Hepatocyte (in vitro differentiated cells): ENCODE data around the gene OR4D9. TPM values are rescaled to one million over a fixed set of nuclear protein-coding genes. Genes with fewer than 3 reads are reported as not detected.
A peak's percentile ranks its signal among the peaks of the same experiment; 100 is the strongest.
"Not testable (repeated sequence)": the region's sequence is repeated elsewhere in the genome, so short reads cannot be mapped to it uniquely, and the experiment has no call there.

Experiments used
- DNase-seq: peaks from one replicate; pipeline ENCODE4 v3.0.0-alpha.2; 2016; ENCODE audit warnings: low spot score
- H2AFZ ChIP-seq: fragments of 200-600 bp; sonication (generic); 2 replicates; pipeline ENCODE4 v1.6.0; 2016; ENCODE audit warnings: antibody characterized with exemption, mild to moderate bottlenecking
- H3K27ac ChIP-seq: fragments of 200-600 bp; sonication (generic); 2 replicates; pipeline ENCODE4 v1.5.1; 2016; ENCODE audit warnings: mild to moderate bottlenecking
- H3K27me3 ChIP-seq: fragments of 200-600 bp; sonication (generic); 2 replicates; pipeline ENCODE4 v1.6.1; 2016
- H3K36me3 ChIP-seq: fragments of 200-600 bp; sonication (generic); replicated peaks from 2 replicates; pipeline ENCODE4 v1.5.1; 2016; ENCODE audit warnings: low read depth; ENCODE audit not compliant: insufficient read depth
- H3K4me1 ChIP-seq: fragments of 200-600 bp; sonication (generic); 2 replicates; pipeline ENCODE4 v1.5.1; 2016; ENCODE audit warnings: mild to moderate bottlenecking, moderate library complexity; ENCODE audit not compliant: insufficient read depth
- H3K4me2 ChIP-seq: fragments of 200-600 bp; sonication (generic); 2 replicates; pipeline ENCODE4 v1.6.0; 2016
- H3K4me3 ChIP-seq: fragments of 200-600 bp; sonication (generic); 2 replicates; pipeline ENCODE4 v1.5.1; 2016; ENCODE audit warnings: mild to moderate bottlenecking
- H3K79me2 ChIP-seq: fragments of 200-600 bp; sonication (generic); 2 replicates; pipeline ENCODE4 v1.6.0; 2017; ENCODE audit warnings: mild to moderate bottlenecking
- H3K9me2 ChIP-seq: fragments of 200-600 bp; sonication (generic); replicated peaks from 2 replicates; pipeline ENCODE4 v1.6.0; 2017; ENCODE audit warnings: mild to moderate bottlenecking; ENCODE audit not compliant: insufficient read depth
- H3K9me3 ChIP-seq: fragments of 200-600 bp; sonication (generic); 2 replicates; pipeline ENCODE4 v1.5.1; 2016; ENCODE audit warnings: low read depth, mild to moderate bottlenecking
- H4K20me1 ChIP-seq: fragments of 200-600 bp; sonication (generic); 2 replicates; pipeline ENCODE4 v1.6.0; 2016; ENCODE audit warnings: mild to moderate bottlenecking; ENCODE audit not compliant: insufficient read depth, poor library complexity, severe bottlenecking
- CTCF ChIP-seq: fragments of 200-600 bp; sonication (generic); IDR thresholded peaks from 2 replicates; pipeline ENCODE4 v1.5.1; 2016; ENCODE audit warnings: antibody characterized with exemption, mild to moderate bottlenecking; ENCODE audit not compliant: poor library complexity
- EZH2 ChIP-seq: fragments of 200-600 bp; sonication (generic); IDR thresholded peaks from 2 replicates; pipeline ENCODE4 v1.6.1; 2016; ENCODE audit warnings: antibody characterized with exemption, mild to moderate bottlenecking, borderline replicate concordance
- EZH2phosphoT487 ChIP-seq: fragments of 200-600 bp; sonication (generic); IDR thresholded peaks from one replicate; pipeline ENCODE4 v1.6.1; 2018; ENCODE audit warnings: antibody characterized with exemption, mild to moderate bottlenecking, low read depth, moderate library complexity; ENCODE audit not compliant: unreplicated experiment, severe bottlenecking
- WGBS: methylation state at CpG from one replicate; pipeline ENCODE4 v1.1.6; 2016; ENCODE audit warnings: low lambda C conversion rate; ENCODE audit errors: missing lambda C conversion rate; 5-methylcytosine and 5-hydroxymethylcytosine counted together
- polyA plus RNA-seq: library from polyadenylated mRNA; unstranded; fragments of >200 nt; fragmentation: Nextera tagmentation; extraction: Ambion mirVana; gene quantifications from 2 replicates; pipeline ENCODE4 v1.2.1, GENCODE V29; 2016
- total RNA-seq: library from RNA; depleted of rRNA; stranded (reverse); fragments of >200 nt; gene quantifications from 2 replicates; pipeline ENCODE4 v1.2.3, GENCODE V29; 2014

OR4D9 gene
- total and polyA plus RNA-seq, 2 experiments from 2014 or later, result not detected

- Histone ChIP-seq H3K9me3 (no peaks in the 10 kb centered on the region), H3K27ac (no peak overlapping the region), H3K9me2 (no peaks in the 10 kb centered on the region), H3K27me3 (no peaks in the 10 kb centered on the region), H3K4me3 (no peak overlapping the region), H3K79me2 (no peaks in the 10 kb centered on the region), H3K4me1 (no peaks in the 10 kb centered on the region), H2AFZ (peak overlapping the region; percentile 3), H3K4me2 (no peak overlapping the region), H3K36me3 (no peaks in the 10 kb centered on the region), H4K20me1 (no peaks in the 10 kb centered on the region)
- no peak for DNase-seq
- TF ChIP-seq EZH2phosphoT487 (no peak), CTCF (no peak), EZH2 (no peak)
- WGBS, result 45% methylated on average over 7 of the region's 7 CpGs
Measured at GRCh38 chr11:59528711-59529110, 17.4 kb downstream of the OR4D9 start.

GRCh38 chr11:59532620-59533019 lies 21.3 kb downstream of the OR4D9 start:
- no peaks in the 10 kb centered on the region for H3K27me3 ChIP-seq
- H3K4me1 ChIP-seq, result no peaks in the 10 kb centered on the region
- no peaks in the 10 kb centered on the region for H3K9me2 ChIP-seq
- H3K36me3 ChIP-seq, result no peaks in the 10 kb centered on the region
- H3K27ac ChIP-seq, result no peak overlapping the region
- H3K4me2 ChIP-seq, result no peak overlapping the region
- no peak for DNase-seq
- no peak overlapping the region for H3K4me3 ChIP-seq
- WGBS, result 88% methylated on average over 2 of the region's 2 CpGs
- no peaks in the 10 kb centered on the region for H4K20me1 ChIP-seq
- H2AFZ ChIP-seq, result no peak overlapping the region
- H3K9me3 ChIP-seq, result no peaks in the 10 kb centered on the region
- H3K79me2 ChIP-seq, result no peaks in the 10 kb centered on the region
- TF ChIP-seq EZH2phosphoT487, result no peak
- no peak for TF ChIP-seq EZH2
- TF ChIP-seq CTCF, result no peak

GRCh38 chr11:59534676-59535075 lies 23.3 kb downstream of the OR4D9 start:
- no peaks in the 10 kb centered on the region for H4K20me1 ChIP-seq
- no peak for TF ChIP-seq EZH2phosphoT487
- no peak for TF ChIP-seq EZH2
- TF ChIP-seq CTCF, result no peak

GRCh38 chr11:59542142-59542810 lies 30.9 kb downstream of the OR4D9 start:
- H2AFZ ChIP-seq, result no peak overlapping the region

More at GRCh38 chr11:59534676-59535075, 23.3 kb downstream of the OR4D9 start:
- Histone ChIP-seq H3K27me3 (no peaks in the 10 kb centered on the region), H3K36me3 (no peaks in the 10 kb centered on the region), H3K4me1 (no peaks in the 10 kb centered on the region), H3K4me3 (no peak overlapping the region), H2AFZ (no peak overlapping the region), H3K4me2 (no peak overlapping the region), H3K9me2 (no peaks in the 10 kb centered on the region), H3K79me2 (no peaks in the 10 kb centered on the region), H3K27ac (no peak overlapping the region), H3K9me3 (no peaks in the 10 kb centered on the region)
- no peak for DNase-seq
- WGBS, result 67% methylated on average over 1 of the region's 1 CpG

GRCh38 chr11:59543713-59544112 lies 32.4 kb downstream of the OR4D9 start:
- H2AFZ ChIP-seq, H3K4me3 ChIP-seq, H3K36me3 ChIP-seq, H3K9me3 ChIP-seq, H3K27me3 ChIP-seq, H4K20me1 ChIP-seq, H3K27ac ChIP-seq, H3K4me2 ChIP-seq, H3K9me2 ChIP-seq, H3K79me2 ChIP-seq, DNase-seq, H3K4me1 ChIP-seq: not testable (repeated sequence)
- 82% methylated on average over 3 of the region's 3 CpGs for WGBS

More at GRCh38 chr11:59542142-59542810, 30.9 kb downstream of the OR4D9 start:
- H3K4me1 ChIP-seq, result no peaks in the 10 kb centered on the region
- H3K4me2 ChIP-seq, result no peak overlapping the region
- H3K9me3 ChIP-seq, result no peaks in the 10 kb centered on the region
- TF ChIP-seq CTCF, result no peak
- no peak for TF ChIP-seq EZH2phosphoT487
- no peak for TF ChIP-seq EZH2
- no peaks in the 10 kb centered on the region for H4K20me1 ChIP-seq
- WGBS, result 81% methylated on average over 3 of the region's 3 CpGs
- H3K27ac ChIP-seq, result no peak overlapping the region
- DNase-seq, result no peak
- H3K9me2 ChIP-seq, result no peaks in the 10 kb centered on the region
- no peak overlapping the region for H3K4me3 ChIP-seq
- no peaks in the 10 kb centered on the region for H3K36me3 ChIP-seq
- H3K27me3 ChIP-seq, result no peaks in the 10 kb centered on the region
- no peaks in the 10 kb centered on the region for H3K79me2 ChIP-seq
